Measurements from ENCODE around the gene TMX2.

DNA sequence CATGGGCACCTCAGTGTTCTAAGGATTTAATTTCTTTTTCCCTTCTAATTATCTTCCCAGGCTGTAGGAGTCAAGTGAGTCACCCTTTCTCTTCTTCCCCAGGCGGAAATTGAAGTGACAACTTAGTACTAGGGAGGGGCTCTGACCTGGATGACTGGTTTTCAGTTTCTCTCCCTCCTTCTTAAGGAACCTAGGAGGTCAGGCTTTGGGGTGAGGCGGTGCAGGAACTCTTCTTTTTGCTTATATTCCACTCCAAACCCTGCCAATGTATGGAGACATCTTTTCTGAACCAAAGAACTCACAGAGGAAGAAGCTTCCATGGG, 31.9 kb upstream of the TMX2 start:
- TF ChIP-seq, protein P1, sequence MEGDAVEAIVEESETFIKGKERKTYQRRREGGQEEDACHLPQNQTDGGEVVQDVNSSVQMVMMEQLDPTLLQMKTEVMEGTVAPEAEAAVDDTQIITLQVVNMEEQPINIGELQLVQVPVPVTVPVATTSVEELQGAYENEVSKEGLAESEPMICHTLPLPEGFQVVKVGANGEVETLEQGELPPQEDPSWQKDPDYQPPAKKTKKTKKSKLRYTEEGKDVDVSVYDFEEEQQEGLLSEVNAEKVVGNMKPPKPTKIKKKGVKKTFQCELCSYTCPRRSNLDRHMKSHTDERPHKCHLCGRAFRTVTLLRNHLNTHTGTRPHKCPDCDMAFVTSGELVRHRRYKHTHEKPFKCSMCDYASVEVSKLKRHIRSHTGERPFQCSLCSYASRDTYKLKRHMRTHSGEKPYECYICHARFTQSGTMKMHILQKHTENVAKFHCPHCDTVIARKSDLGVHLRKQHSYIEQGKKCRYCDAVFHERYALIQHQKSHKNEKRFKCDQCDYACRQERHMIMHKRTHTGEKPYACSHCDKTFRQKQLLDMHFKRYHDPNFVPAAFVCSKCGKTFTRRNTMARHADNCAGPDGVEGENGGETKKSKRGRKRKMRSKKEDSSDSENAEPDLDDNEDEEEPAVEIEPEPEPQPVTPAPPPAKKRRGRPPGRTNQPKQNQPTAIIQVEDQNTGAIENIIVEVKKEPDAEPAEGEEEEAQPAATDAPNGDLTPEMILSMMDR (IDR thresholded peaks at IDR 0.05; ENCODE audit: poor library complexity) = no peak
- no peak for TF ChIP-seq EZH2phosphoT487 (IDR thresholded peaks at IDR 0.05; ENCODE audit: low read depth, severe bottlenecking, unreplicated experiment)
- no peak for TF ChIP-seq EZH2 (IDR thresholded peaks at IDR 0.05; ENCODE audit: borderline replicate concordance)

Measured in hepatocyte (in vitro differentiated cells).